HG03354 (cell line): ENCODE measurements around the gene ZNF860.
A peak's percentile ranks its signal among the peaks of the same experiment; 100 is the strongest.
"Not testable (repeated sequence)": the region's sequence is repeated elsewhere in the genome, so short reads cannot be mapped to it uniquely, and the experiment has no call there.

ENCODE experiments used
- ATAC-seq: cut with Tn5 transposase; IDR thresholded peaks from one replicate; pipeline ENCODE4 v1.9.1; 2021; ENCODE audit warnings: mild to moderate bottlenecking; ENCODE audit not compliant: unreplicated experiment, poor library complexity, severe bottlenecking

Gene ZNF860

GRCh38 chr3:31992995-31993394 lies 11.4 kb downstream of the ZNF860 start:
- ATAC-seq = not testable (repeated sequence)

DNA sequence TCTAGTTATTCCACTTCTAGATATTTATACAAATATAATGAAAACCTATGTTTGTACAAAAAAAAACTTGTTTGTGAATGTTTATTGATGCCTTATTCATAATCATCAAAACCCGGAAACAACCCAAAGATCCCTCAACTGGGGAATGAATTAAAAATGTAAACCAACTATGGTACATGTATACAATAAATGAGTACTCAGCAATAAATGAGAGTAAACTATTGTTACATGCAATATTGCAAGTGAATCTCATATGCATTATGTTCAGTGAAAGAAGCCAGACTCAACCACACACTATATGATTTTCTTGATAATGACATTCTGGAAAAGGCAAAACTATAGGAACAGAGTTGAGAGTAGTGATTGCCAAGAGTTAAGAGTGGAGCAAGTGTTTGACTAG lies 12.3 kb downstream of the ZNF860 start:
- ATAC-seq = no peak

- not testable (repeated sequence) for ATAC-seq
Measured at GRCh38 chr3:31995026-31995425, 13.5 kb downstream of the ZNF860 start.

DNA sequence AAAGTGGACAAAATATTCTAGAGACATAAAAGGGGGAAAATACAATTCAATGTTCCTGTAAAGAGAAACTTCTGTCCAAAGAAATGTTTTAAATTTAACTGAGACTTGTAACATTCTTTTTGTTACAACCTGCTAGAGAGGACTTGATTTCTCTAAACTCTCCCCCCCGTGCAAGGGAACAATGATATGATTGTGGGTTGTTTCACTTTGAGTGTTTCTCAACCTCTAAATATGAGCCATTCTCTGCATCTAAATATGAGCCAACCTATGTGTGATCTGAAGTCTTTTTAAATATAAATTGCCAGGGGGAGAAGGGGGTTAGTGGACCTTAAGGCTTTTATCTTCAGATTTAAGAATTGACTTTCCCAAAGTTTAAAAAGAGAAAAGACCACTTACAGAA lies 14.6 kb downstream of the ZNF860 start:
- no peak for ATAC-seq

DNA sequence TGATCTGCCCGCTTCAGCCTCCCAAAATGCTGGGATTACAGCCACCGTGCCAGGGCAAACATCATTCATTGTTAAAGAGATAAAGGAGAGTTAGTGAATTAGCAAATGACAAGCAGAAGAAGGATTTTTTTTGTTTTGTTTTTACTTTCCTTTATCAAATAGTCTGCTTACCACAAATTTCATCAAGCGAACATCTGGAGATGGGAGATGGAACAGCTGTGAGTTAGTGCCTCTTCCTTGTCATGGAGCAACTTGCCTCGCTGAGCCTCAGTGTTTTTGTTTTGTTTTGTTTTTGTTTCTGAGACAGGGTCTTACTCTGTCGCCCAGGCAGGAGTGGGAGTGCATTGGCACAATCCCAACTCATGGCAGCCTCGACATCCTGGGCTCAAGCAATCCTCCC lies 15.9 kb downstream of the ZNF860 start:
- ATAC-seq = no peak

DNA sequence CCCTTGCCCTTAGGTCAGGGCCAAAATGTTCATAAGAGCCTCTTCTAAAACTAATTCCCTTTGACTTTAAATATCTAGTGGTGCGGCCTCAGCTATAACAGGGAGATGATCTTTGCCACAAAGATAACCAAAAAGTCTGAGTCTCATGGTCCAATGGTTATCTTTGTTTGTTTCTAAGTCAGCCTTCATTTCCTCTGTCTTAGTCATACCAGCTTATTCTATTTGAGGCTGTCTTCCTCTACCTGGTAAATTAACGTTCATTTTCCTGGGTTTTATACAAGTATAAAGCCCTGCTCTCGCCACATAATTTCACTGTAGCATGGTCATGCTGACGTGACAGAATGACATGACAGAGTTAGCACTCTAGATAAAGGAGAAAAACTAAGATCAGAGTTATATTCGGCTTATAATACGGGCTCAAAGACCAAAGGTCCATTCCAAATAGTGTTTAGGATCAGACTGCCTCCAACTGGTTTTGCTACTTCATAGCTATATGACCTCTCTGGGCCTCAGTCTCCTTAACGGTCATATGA lies 18.4 kb downstream of the ZNF860 start:
- peak; percentile 50 for ATAC-seq

DNA sequence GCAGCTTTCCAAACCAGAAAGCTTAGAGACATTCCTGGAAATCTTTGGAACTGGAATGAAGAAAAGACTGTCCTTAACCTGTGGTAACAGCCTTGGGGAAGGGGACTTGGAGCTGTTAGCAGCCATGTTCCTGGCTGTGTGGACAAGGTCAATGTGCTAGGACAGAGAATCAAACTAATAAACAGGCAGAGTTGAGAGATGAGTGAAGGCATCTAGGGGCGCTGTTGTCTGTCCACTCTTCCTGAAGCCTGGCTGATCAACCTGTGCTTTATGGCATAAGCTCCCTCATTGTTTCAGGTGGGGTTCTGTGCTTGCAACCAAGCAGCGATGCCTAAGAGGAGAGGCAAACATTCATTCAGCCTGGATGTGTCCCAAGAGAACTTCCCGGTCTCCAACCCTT lies 19.3 kb downstream of the ZNF860 start:
- no peak for ATAC-seq

DNA sequence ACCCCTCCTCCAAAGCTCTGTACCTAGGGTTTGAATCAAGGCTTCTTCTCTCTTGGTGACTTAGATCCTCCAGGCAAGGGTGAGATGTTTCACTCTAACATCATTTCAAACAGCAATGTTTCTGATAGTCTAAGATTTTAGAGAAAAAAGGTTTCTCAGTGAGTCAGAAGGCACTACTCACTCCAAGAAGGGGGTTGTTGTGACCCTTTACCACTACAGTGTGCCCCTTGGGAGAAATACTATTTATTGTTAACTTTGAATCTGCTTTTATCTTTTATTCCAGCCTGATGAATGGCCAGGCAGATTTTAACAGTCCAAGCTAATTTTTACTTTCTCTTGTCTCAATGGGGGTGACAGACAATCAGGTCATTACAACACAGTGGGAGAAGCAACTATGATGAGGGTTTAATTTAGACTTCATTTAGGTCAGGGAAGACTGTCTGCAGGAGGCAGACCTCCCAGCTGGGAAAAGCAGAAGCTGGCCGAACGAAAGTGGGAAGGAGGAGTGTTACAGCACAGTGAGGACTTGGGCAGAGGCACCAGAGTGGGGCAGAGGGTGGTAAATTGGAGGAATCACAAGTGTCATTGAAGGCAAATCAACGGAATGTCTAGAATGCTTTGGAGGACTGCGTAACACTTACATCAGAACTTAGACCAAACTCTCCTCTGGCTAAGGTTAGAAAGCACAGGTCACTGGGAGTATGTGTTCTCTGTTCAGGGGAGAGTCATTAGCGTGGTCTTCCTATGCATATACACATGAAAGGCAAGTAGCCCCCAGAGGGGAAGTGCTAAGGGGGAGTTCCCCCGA lies 21.2 kb downstream of the ZNF860 start:
- no peak for ATAC-seq

DNA sequence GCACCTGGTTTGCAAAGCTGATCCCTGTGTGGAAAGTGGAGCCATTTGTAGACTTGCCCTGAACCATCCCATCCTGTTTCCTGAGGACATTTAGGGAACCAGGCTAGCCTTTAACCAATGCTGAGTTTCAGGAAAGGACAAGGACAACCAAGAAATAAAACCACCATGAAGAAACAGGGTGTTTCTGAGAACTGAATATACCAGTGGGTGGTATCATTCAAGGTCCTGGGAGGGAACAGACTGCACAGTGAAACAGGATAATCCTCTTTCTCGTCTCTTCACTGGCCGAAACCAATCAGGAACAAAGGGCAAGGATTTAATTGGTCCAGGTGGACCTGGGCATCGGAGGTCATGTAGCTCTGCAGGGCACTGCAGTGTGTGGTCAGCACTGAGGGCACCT lies 21.8 kb downstream of the ZNF860 start:
- no peak for ATAC-seq

GRCh38 chr3:32004113-32004765 lies 22.7 kb downstream of the ZNF860 start:
- no peak for ATAC-seq

DNA sequence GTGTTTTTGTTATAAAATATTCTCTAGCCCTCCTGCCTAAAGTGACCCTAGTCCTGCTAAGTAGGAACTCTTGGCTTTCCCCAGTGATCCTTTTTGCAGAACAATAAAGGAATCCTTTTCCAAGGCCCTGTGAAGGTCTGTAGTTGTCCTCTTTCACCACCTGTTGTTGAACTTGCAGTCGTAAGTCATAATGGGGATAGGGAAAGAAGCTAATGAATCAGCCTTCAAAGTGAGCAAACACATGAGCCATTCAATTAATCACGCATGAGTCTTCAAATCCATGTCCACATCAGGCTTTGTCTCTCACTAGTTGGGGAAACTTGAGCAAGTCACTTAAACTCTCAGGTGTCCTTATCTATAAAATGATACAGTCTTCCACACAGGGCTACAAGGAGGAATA lies 27.6 kb downstream of the ZNF860 start:
- ATAC-seq = no peak

GRCh38 chr3:32009957-32010356 lies 28.4 kb downstream of the ZNF860 start:
- ATAC-seq = no peak

- ATAC-seq = not testable (repeated sequence)
Measured at GRCh38 chr3:32010699-32011098, 29.1 kb downstream of the ZNF860 start.

- not testable (repeated sequence) for ATAC-seq
Measured at GRCh38 chr3:32015638-32016037, 34.1 kb downstream of the ZNF860 start.

GRCh38 chr3:32017286-32017685 lies 35.7 kb downstream of the ZNF860 start:
- no peak for ATAC-seq

GRCh38 chr3:32018757-32019564 lies 37.4 kb downstream of the ZNF860 start:
- no peak for ATAC-seq

- ATAC-seq = no peak
Measured at GRCh38 chr3:32021155-32021554, 39.6 kb downstream of the ZNF860 start.

- ATAC-seq = no peak
Measured at GRCh38 chr3:32021748-32022147, 40.2 kb downstream of the ZNF860 start.

- no peak for ATAC-seq
Measured at GRCh38 chr3:32022947-32023346, 41.4 kb downstream of the ZNF860 start.

- ATAC-seq = no peak
Measured at GRCh38 chr3:32026593-32026992, 45.0 kb downstream of the ZNF860 start.
